ENCODE data around the gene LBHD1.

LBHD1 gene

GRCh38 chr11:62671608-62672389 lies at the start of gene LBHD1, which contains the start of gene UQCC3:
LBHD1 (minus strand) TSS chr11:62672267; CDS start chr11:62670031, 2,236 bp downstream.
UQCC3 (plus strand) TSS chr11:62671673; CDS start chr11:62671746, 73 bp downstream.
- no peak for TF ChIP-seq CTCF (IDR thresholded peaks at IDR 0.05; ENCODE audit: low read depth, low read length)
- peak within 1 kb of the TSS; percentile 82 for H3K4me3 ChIP-seq (ENCODE audit: low read depth, low read length)
- DNase-seq (ENCODE audit: low read depth, low spot score): peak; percentile 92
- in situ Hi-C loops (cut with HindIII; ENCODE audit: low sequenced_read_pairs): no loop called here

- TF ChIP-seq CTCF (IDR thresholded peaks at IDR 0.05; ENCODE audit: low read depth, low read length): no peak
- H3K4me3 ChIP-seq (ENCODE audit: low read depth, low read length): no peak overlapping the region
- no peak for DNase-seq (ENCODE audit: low read depth, low spot score)
- in situ Hi-C loops (cut with HindIII; ENCODE audit: low sequenced_read_pairs): no loop called here
Measured at GRCh38 chr11:62719302-62719978, 47.4 kb upstream of the LBHD1 start.

GRCh38 chr11:62716816-62717215 lies 44.7 kb upstream of the LBHD1 start:
- TF ChIP-seq CTCF (IDR thresholded peaks at IDR 0.05; ENCODE audit: low read depth, low read length): no peak
- H3K4me3 ChIP-seq (ENCODE audit: low read depth, low read length): no peak overlapping the region
- in situ Hi-C loops (cut with HindIII; ENCODE audit: low sequenced_read_pairs): no loop called here
- DNase-seq (ENCODE audit: low read depth, low spot score): no peak

- no peak for TF ChIP-seq CTCF (IDR thresholded peaks at IDR 0.05; ENCODE audit: low read depth, low read length)
Measured at GRCh38 chr11:62716206-62716605, 44.1 kb upstream of the LBHD1 start.

GRCh38 chr11:62715150-62716130 lies 43.4 kb upstream of the LBHD1 start:
- no peak overlapping the region for H3K4me3 ChIP-seq (ENCODE audit: low read depth, low read length)
- TF ChIP-seq CTCF (IDR thresholded peaks at IDR 0.05; ENCODE audit: low read depth, low read length): no peak
- in situ Hi-C loops (cut with HindIII; ENCODE audit: low sequenced_read_pairs): no loop called here
- DNase-seq (ENCODE audit: low read depth, low spot score): no peak

More at GRCh38 chr11:62716206-62716605, 44.1 kb upstream of the LBHD1 start:
- no peak overlapping the region for H3K4me3 ChIP-seq (ENCODE audit: low read depth, low read length)
- no peak for DNase-seq (ENCODE audit: low read depth, low spot score)
- in situ Hi-C loops (cut with HindIII; ENCODE audit: low sequenced_read_pairs): no loop called here

GRCh38 chr11:62713343-62713742 lies 41.3 kb upstream of the LBHD1 start:
- DNase-seq (ENCODE audit: low read depth, low spot score): no peak
- no peak overlapping the region for H3K4me3 ChIP-seq (ENCODE audit: low read depth, low read length)
- TF ChIP-seq CTCF (IDR thresholded peaks at IDR 0.05; ENCODE audit: low read depth, low read length): no peak
- in situ Hi-C loops (cut with HindIII; ENCODE audit: low sequenced_read_pairs): no loop called here

Measured in astrocyte of the spinal cord (primary cell).